Transverse colon (tissue), 4 donors: ENCODE measurements around the gene CFH. TPM values are rescaled to one million over a fixed set of nuclear protein-coding genes. Genes with fewer than 3 reads are reported as not detected.
"Not testable (repeated sequence)": the region's sequence is repeated elsewhere in the genome, so short reads cannot be mapped to it uniquely, and the experiment has no call there.

Experiments used
- DNase-seq: peaks from one replicate; pipeline ENCODE4 v3.0.0-alpha.2; 2019
- H3K27ac ChIP-seq, 4 donors: fragments of 200-600 bp; sonication (generic); 2 replicates each; pipeline ENCODE4 v1.5.1; 2016 to 2018; ENCODE audit warnings: inconsistent platforms in 4 of 4
- H3K27me3 ChIP-seq: fragments of 200-600 bp; sonication (generic); 2 replicates; pipeline ENCODE4 v1.5.1; 2017; ENCODE audit warnings: inconsistent platforms
- H3K36me3 ChIP-seq, 4 donors: fragments of 200-600 bp; sonication (generic); 2 replicates each; pipeline ENCODE4 v1.5.1; 2017 to 2019; ENCODE audit warnings: inconsistent platforms in 4 of 4
- H3K4me1 ChIP-seq, 4 donors: fragments of 200-600 bp; sonication (generic); 2 replicates each; pipeline ENCODE4 v1.5.1; 2017 to 2020; ENCODE audit warnings: inconsistent platforms in 4 of 4
- H3K4me3 ChIP-seq, 4 donors: fragments of 200-600 bp; sonication (generic); 1 replicate in 1 of 4; 2 replicates in 3 of 4; pipeline versions ENCODE4 v1.5.1 to v1.6.1; 2017 to 2019; ENCODE audit warnings: inconsistent platforms in 4 of 4
- H3K9me3 ChIP-seq, 2 donors: fragments of 200-600 bp; sonication (generic); 2 replicates each; pipeline ENCODE4 v1.5.1; 2017 to 2019; ENCODE audit warnings: inconsistent platforms in 2 of 2
- CTCF ChIP-seq, 5 experiments: fragments of 200-600 bp in 3 of 5; fragments of 450-650 bp in 2 of 5; sonication (generic) in 3 of 5; IDR thresholded peaks; 1 replicate in 2 of 5; 2 replicates in 3 of 5; pipeline ENCODE4 v1.5.1; 2016 to 2017; ENCODE audit warnings: antibody characterized with exemption in 5 of 5, inconsistent platforms in 3 of 5, mild to moderate bottlenecking in 2 of 5, moderate library complexity in 1 of 5
- EP300 ChIP-seq: sonication (generic); formaldehyde crosslinking; IDR thresholded peaks from one replicate; pipeline ENCODE4 v1.6.1; 2017; ENCODE audit warnings: antibody characterized with exemption, low read depth
- POLR2A ChIP-seq: fragments of 450-650 bp; IDR thresholded peaks from one replicate; pipeline ENCODE4 v1.6.1; 2016; ENCODE audit warnings: antibody characterized with exemption, mild to moderate bottlenecking, moderate library complexity
- POLR2AphosphoS5 ChIP-seq, 3 donors: sonication (generic); formaldehyde crosslinking; IDR thresholded peaks; one replicate each; pipeline ENCODE4 v1.6.1; 2016; ENCODE audit warnings: antibody characterized with exemption in 3 of 3
- WGBS, 2 donors: methylation state at CpG; one replicate each; pipeline ENCODE4 v1.1.5; 2018; ENCODE audit warnings: low coverage in 1 of 2; 5-methylcytosine and 5-hydroxymethylcytosine counted together
- in situ Hi-C, 4 donors: fragments of 200-750 bp; cut with MboI; loops; one replicate each; pipeline versions ENCODE4 v1.15.0 to v1.15.1; 2017; ENCODE audit warnings: low sequenced_read_pairs in 3 of 4, low pct_ligation_motif_present in 1 of 4, low pct_unique_long_range_greater_than_20kb in 1 of 4
- intact Hi-C: fragments of 100-400 bp; cut with DNase I; formaldehyde crosslinking; loops from one replicate; pipeline ENCODE4 v1.15.1; 2023; ENCODE audit warnings: low total_unique reads
- total RNA-seq, 4 donors: library from RNA; depleted of rRNA; stranded (reverse); fragments of >200 nt; gene quantifications; one replicate each; pipeline ENCODE4 v1.1.0, GENCODE V29; 2016

CFH gene
- total RNA-seq, 4 donors from 2014 or later, result 5.2 to 92.3 (median 23.6) TPM

DNA sequence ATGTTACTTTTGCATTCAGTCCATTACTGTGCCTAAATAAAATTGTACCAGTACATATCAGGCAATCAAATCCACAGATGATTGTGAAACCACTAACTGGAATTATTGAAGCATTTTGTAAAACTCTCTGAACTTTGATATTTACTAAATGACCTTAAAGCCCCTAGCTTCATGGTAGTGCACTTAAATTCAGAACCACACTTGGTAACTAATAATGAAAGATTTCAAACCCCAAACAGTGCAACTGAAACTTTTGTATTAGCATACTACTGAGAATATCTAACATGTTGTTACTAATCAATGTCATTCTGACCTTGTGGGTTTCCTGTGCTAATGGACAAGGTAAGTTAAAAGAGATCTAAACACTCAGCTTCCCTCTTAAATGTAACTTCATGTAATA is 122.8 kb downstream of the CFH start, which contains the start of gene CFHR3:
Gene CFHR3, plus strand, starts transcription at position 238 of the 400 bp plus-strand sequence. Its CDS starts 47 bp downstream, at position 285.
- intact Hi-C loops, result no loop called here
- no peaks in the 10 kb centered on the region for H3K36me3 ChIP-seq
- no peaks in the 10 kb centered on the region for H3K27me3 ChIP-seq
- no peak for DNase-seq
- no peak within 1 kb of the TSS for H3K27ac ChIP-seq
- no peak within 1 kb of the TSS for H3K4me3 ChIP-seq
- in situ Hi-C loops, result no loop called here
- no peaks in the 10 kb centered on the region for H3K9me3 ChIP-seq
- TF ChIP-seq EP300 (no peak), POLR2A (no peak), CTCF (IDR thresholded peaks at IDR 0.05) (no peak), POLR2AphosphoS5 (IDR thresholded peaks at IDR 0.05) (no peak)
- H3K4me1 ChIP-seq, result no peaks in the 10 kb centered on the region

DNA sequence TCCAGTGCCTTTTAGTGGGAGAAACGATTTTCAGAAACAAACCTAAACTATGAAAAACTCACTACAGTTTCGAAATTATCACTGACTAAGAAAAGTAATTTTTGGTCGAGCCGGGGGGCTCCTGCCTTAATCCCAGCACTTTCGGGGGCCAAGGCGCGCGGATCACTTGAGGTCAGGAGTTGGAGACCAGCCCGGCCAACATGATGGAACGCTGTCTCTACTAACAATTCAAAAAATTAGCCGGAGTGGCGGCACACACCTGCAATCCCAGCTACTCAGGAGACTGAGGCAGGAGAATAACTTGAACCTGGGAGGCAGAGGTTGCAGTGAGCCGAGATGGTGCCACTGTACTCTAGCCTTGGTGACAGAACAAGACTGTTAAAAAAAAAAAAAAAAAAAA is 125.8 kb downstream of the CFH start:
- no peaks in the 10 kb centered on the region for H3K27me3 ChIP-seq
- H3K27ac ChIP-seq, result no peak overlapping the region
- TF ChIP-seq POLR2AphosphoS5 (IDR thresholded peaks at IDR 0.05) (no peak), POLR2A (no peak), CTCF (IDR thresholded peaks at IDR 0.05) (no peak), EP300 (no peak)
- no peaks in the 10 kb centered on the region for H3K36me3 ChIP-seq
- H3K9me3 ChIP-seq, result no peaks in the 10 kb centered on the region
- WGBS, 2 donors, result 71 to 89% methylated on average over 4 to 13 of the region's 13 CpGs
- intact Hi-C loops (no loop called here), in situ Hi-C loops (no loop called here)
- no peaks in the 10 kb centered on the region for H3K4me1 ChIP-seq
- no peak for DNase-seq
- H3K4me3 ChIP-seq, result no peak overlapping the region

DNA sequence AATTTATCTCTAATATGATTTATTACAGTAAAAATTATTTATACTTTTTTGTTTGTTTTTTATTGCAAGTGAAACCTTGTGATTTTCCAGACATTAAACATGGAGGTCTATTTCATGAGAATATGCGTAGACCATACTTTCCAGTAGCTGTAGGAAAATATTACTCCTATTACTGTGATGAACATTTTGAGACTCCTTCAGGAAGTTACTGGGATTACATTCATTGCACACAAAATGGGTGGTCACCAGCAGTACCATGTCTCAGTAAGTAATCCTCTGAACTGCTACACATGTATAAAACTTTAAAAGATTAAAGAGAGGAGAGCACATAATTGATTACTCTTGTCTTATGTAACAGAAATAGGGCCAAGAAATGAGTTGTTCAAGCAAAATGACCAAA is 127.2 kb downstream of the CFH start:
- in situ Hi-C loops, result no loop called here
- H3K27ac ChIP-seq, result no peak overlapping the region

GRCh38 chr1:196791252-196791651 is 139.4 kb downstream of the CFH start:
- in situ Hi-C loops, H3K4me3 ChIP-seq, H3K27me3 ChIP-seq, H3K9me3 ChIP-seq, intact Hi-C loops, DNase-seq, H3K4me1 ChIP-seq, H3K36me3 ChIP-seq, H3K27ac ChIP-seq: not testable (repeated sequence)
- WGBS, 2 donors, result 67 to 80% methylated on average over 1 of the region's 1 CpG

More for the DNA sequence above, 127.2 kb downstream of the CFH start:
- no peaks in the 10 kb centered on the region for H3K9me3 ChIP-seq
- intact Hi-C loops, result no loop called here
- no peaks in the 10 kb centered on the region for H3K36me3 ChIP-seq
- WGBS, 2 donors, result 82 to 88% methylated on average over 1 of the region's 1 CpG
- H3K4me1 ChIP-seq, result no peaks in the 10 kb centered on the region
- no peak overlapping the region for H3K4me3 ChIP-seq
- H3K27me3 ChIP-seq, result no peaks in the 10 kb centered on the region
- TF ChIP-seq POLR2AphosphoS5 (IDR thresholded peaks at IDR 0.05) (no peak), CTCF (IDR thresholded peaks at IDR 0.05) (no peak), EP300 (no peak), POLR2A (no peak)
- no peak for DNase-seq

GRCh38 chr1:196794103-196794502 is 142.3 kb downstream of the CFH start:
- H3K36me3 ChIP-seq, H3K9me3 ChIP-seq, H3K4me3 ChIP-seq, in situ Hi-C loops, DNase-seq, H3K27ac ChIP-seq, H3K4me1 ChIP-seq, H3K27me3 ChIP-seq, intact Hi-C loops: not testable (repeated sequence)
- WGBS, 2 donors, result 24 to 35% methylated on average over 3 to 4 of the region's 4 CpGs

Other genes starting within 250 kb of the CFH start
- 1 to 10 TPM in 1 of 4 donors, under 1 TPM in 2, not detected in 1; 0.80 to 1.7 (median 0.96) TPM for gene KCNT2, start 43.6 kb upstream of the CFH start, total RNA-seq
- gene CFHR3, start 122.8 kb downstream of the CFH start, total RNA-seq, result under 1 TPM in 2 of 4 donors, not detected in 2; 0.32 to 0.55 TPM
- not detected for gene CFHR1, start 167.7 kb downstream of the CFH start, total RNA-seq
- not detected for gene CFHR4, start 236.0 kb downstream of the CFH start, total RNA-seq